Left lung (tissue), 10 donors: ENCODE measurements around the gene RC3H1. TPM values are rescaled to one million over a fixed set of nuclear protein-coding genes. Genes with fewer than 3 reads are reported as not detected.

ENCODE experiments used
- ATAC-seq: fragments of 200-7000 bp; cut with Tn5 transposase; one replicate; pipeline ENCODE4 v1.9.1; 2020; ENCODE audit warnings: moderate library complexity
- DNase-seq, 4 donors: peaks; one replicate each; pipeline ENCODE4 v3.0.0-alpha.2; 2013 to 2020
- H3K27ac ChIP-seq, 2 donors: fragments of 200-600 bp; sonication (generic) in 1 of 2; one replicate each; pipeline versions ENCODE4 v1.5.0 to v1.8.0; 2020 to 2021
- H3K27me3 ChIP-seq, 2 donors: fragments of 200-600 bp; sonication (generic) in 1 of 2; one replicate each; pipeline versions ENCODE4 v1.5.0 to v1.8.0; 2020 to 2021
- H3K36me3 ChIP-seq, 2 donors: fragments of 200-600 bp; sonication (generic) in 1 of 2; one replicate each; pipeline versions ENCODE4 v1.5.0 to v1.8.0; 2020 to 2021
- H3K4me1 ChIP-seq, 2 donors: fragments of 200-600 bp; one replicate each; pipeline ENCODE4 v1.8.0; 2021
- H3K4me3 ChIP-seq, 2 donors: fragments of 200-600 bp; sonication (generic) in 1 of 2; one replicate each; pipeline versions ENCODE4 v1.5.0 to v1.8.0; 2020 to 2021; ENCODE audit warnings: mild to moderate bottlenecking in 1 of 2
- H3K9me3 ChIP-seq, 2 donors: fragments of 200-600 bp; sonication (generic) in 1 of 2; one replicate each; pipeline versions ENCODE4 v1.5.0 to v1.8.0; 2020 to 2021
- intact Hi-C, 2 donors: fragments of 100-400 bp; cut with DNase I; formaldehyde crosslinking; loops; one replicate each; pipeline versions ENCODE4 v1.11.2 to v1.14.2; 2022
- polyA plus RNA-seq, 6 donors: library from polyadenylated mRNA; unstranded; fragments of 120-200 nt; gene quantifications; one replicate each; pipeline ENCODE4 v1.2.1, GENCODE V29; 2013; ENCODE audit not compliant: insufficient read length in 6 of 6
- total RNA-seq, 2 donors: library from RNA; stranded (reverse); fragmentation: NEBNext Ultra II Directional; extraction: Animal tissue kit (Norgen Biotek cat#: 25700); gene quantifications; one replicate each; pipeline ENCODE4 v1.2.1, GENCODE V29; 2021
- TF ChIP-seq, protein P1 (sequence below), 2 donors: fragments of 200-600 bp; sonication (generic) in 1 of 2; IDR thresholded peaks; one replicate each; pipeline versions ENCODE4 v1.5.0 to v1.8.0; 2021; ENCODE audit warnings: antibody characterized with exemption in 2 of 2
- donor health status: DM: no; HTN: yes; CAD: no.
- donor health status: DM: no; HTN: no; CAD: no.

RC3H1 gene
- total and polyA plus RNA-seq, 8 donors = 13.3 to 35.7 (median 14.0) TPM

DNA sequence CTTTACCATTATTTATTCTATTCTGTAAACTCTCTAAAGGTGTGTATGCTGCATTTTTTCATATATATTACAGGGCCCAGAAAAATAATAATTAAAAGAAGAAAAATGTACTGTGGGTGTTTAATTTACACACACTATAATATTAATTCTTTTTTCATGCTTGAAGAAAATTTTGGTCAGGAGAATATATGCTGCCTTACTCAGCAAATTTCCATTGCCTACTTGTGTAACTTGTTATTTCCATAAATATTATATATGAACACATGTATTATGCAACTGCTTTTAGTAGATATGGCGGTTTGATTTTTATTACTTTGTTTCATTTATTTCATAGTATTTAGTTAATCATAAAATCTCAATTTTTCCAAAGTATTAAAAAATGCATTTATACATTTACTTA, 58.7 kb downstream of the RC3H1 start:
- Histone ChIP-seq H3K9me3 (no peaks in the 10 kb centered on the region), H3K4me1 (no peaks in the 10 kb centered on the region), H3K27ac (no peak overlapping the region), H3K27me3 (no peaks in the 10 kb centered on the region), H3K36me3 (peaks cover 0 to 98% of the 10 kb centered on the region in 2 donors), H3K4me3 (no peak overlapping the region)
- ATAC-seq (no peak), DNase-seq (no peak)
- TF ChIP-seq, protein P1, sequence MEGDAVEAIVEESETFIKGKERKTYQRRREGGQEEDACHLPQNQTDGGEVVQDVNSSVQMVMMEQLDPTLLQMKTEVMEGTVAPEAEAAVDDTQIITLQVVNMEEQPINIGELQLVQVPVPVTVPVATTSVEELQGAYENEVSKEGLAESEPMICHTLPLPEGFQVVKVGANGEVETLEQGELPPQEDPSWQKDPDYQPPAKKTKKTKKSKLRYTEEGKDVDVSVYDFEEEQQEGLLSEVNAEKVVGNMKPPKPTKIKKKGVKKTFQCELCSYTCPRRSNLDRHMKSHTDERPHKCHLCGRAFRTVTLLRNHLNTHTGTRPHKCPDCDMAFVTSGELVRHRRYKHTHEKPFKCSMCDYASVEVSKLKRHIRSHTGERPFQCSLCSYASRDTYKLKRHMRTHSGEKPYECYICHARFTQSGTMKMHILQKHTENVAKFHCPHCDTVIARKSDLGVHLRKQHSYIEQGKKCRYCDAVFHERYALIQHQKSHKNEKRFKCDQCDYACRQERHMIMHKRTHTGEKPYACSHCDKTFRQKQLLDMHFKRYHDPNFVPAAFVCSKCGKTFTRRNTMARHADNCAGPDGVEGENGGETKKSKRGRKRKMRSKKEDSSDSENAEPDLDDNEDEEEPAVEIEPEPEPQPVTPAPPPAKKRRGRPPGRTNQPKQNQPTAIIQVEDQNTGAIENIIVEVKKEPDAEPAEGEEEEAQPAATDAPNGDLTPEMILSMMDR (IDR thresholded peaks at IDR 0.05) = no peak
- intact Hi-C loops = no loop called here

DNA sequence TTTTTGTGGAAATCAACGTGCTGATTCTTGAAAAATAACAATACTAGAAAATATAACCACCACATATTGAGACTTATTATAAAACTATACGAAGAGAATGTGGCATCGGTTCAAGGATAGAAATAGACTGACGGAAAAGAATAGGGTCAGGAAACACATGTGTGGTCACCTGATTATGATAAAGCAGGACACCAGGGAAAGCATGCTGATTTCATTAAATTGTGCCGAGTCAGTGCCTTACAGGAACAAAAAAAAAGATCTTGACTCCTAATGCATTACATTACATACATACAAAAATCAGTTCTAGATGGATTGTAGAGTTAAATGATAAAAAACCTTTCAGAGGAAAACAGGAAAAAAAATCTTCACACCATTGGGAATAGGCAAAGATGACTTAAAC, 61.5 kb downstream of the RC3H1 start:
- Histone ChIP-seq H3K4me3 (no peak overlapping the region), H3K9me3 (no peaks in the 10 kb centered on the region), H3K4me1 (no peaks in the 10 kb centered on the region), H3K27ac (no peak overlapping the region), H3K27me3 (no peaks in the 10 kb centered on the region), H3K36me3 (peaks cover 0 to 98% of the 10 kb centered on the region in 2 donors)
- TF ChIP-seq, protein P1 (IDR thresholded peaks at IDR 0.05) = no peak
- ATAC-seq = no peak
- DNase-seq = peak in 1 of 4 donors; percentile 2
- intact Hi-C loops = no loop called here

DNA sequence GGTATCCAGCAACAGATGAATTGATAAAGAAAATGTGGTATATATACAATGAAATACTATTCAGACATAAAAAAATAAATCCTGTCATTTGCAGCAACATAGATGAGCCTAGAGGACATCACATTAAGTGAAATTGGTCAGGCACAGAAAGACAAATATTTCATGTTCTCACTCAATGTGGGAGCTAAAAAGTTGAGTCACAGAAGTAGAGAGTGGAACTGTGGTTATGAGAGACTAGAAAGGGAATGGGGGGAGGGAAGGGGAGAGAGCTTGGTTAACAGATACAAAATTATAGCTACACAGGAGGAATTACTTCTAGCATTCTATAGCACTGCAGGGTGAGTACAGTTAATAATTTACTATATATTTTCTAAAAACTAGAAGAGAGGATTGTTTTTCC, 68.0 kb downstream of the RC3H1 start:
- TF ChIP-seq, protein P1 (IDR thresholded peaks at IDR 0.05) = no peak
- Histone ChIP-seq H3K9me3 (no peaks in the 10 kb centered on the region), H3K27ac (no peak overlapping the region), H3K36me3 (peaks cover 0 to 97% of the 10 kb centered on the region in 2 donors), H3K4me1 (no peaks in the 10 kb centered on the region), H3K27me3 (no peaks in the 10 kb centered on the region), H3K4me3 (no peak overlapping the region)
- intact Hi-C loops = no loop called here
- no peak for ATAC-seq
- no peak for DNase-seq

DNA sequence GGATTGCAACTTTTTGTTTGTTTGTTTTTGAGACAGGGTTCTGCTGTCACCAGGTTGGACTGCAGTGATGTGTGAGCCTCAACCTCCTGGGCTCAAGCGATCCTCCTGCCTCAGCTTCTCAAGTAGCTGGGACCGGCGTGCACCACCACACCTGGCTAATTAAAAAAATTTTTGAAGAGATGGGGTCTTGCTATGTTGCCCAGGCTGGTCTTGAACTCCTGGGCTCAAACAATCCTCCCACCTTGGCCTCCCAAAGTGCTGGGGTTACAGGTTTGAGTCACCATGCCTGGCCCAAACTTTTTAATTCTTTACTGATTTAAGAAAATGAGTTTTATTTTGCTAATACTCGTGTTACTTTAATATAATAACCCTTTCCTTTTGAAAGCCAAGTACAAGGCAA, 73.6 kb downstream of the RC3H1 start:
- Histone ChIP-seq H3K4me1 (no peaks in the 10 kb centered on the region), H3K27me3 (no peaks in the 10 kb centered on the region), H3K9me3 (no peaks in the 10 kb centered on the region), H3K4me3 (no peak overlapping the region), H3K27ac (no peak overlapping the region), H3K36me3 (peaks cover 4 to 97% of the 10 kb centered on the region in 2 donors)
- DNase-seq (no peak), ATAC-seq (no peak)
- intact Hi-C loops = no loop called here
- TF ChIP-seq, protein P1 (IDR thresholded peaks at IDR 0.05) = no peak

DNA sequence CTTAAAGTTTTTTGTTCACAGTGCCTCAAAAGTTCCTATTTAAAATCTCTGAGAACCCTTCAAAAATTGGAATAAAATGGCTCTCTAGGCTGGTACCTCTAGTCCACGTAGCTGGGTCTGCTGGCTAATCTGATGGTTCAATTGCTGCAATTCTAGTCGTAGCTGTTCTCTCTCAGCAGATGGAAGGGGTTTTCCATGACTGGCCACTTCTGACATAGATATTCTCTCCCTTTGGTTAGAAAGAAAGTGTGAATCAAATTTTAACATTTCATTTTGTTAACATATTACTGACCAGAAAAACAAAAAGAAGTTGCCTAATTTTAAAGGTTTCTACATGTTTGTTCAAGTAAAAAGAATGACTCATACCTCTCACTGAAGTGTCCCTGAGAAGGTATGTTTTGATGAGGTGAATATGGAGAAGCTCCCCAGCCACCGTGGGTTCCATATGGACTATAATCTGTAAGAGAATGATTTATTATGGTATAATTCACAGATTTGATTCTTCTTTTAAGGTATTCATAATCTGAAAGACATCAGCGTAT, 75.7 kb downstream of the RC3H1 start:
- H3K27ac ChIP-seq = no peak overlapping the region
- TF ChIP-seq, protein P1 (IDR thresholded peaks at IDR 0.05) = no peak
- no peaks in the 10 kb centered on the region for H3K9me3 ChIP-seq
- H3K4me1 ChIP-seq = no peaks in the 10 kb centered on the region
- peaks cover 4 to 100% of the 10 kb centered on the region in 2 donors for H3K36me3 ChIP-seq
- DNase-seq (no peak), ATAC-seq (no peak)
- no peak overlapping the region for H3K4me3 ChIP-seq
- intact Hi-C loops = no loop called here
- no peaks in the 10 kb centered on the region for H3K27me3 ChIP-seq
